Head of caudate nucleus (tissue), 42 donors: ENCODE results near the gene CTNNA1.

ENCODE experiments used
- DNase-seq, 42 donors: peaks; one replicate each; pipeline versions ENCODE4 v3.0.0 to v3.0.0-alpha.2; 2020 to 2021; ENCODE audit warnings: mixed read lengths in 7 of 42
- intact Hi-C: fragments of 100-400 bp; cut with DNase I; formaldehyde crosslinking; loops from one replicate; pipeline ENCODE4 v1.15.0; 2022

Gene CTNNA1

GRCh38 chr5:138873466-138874221, 120.4 kb downstream of the CTNNA1 start:
- DNase-seq: peak in 19 of 42 donors; percentile 14 to 65 (median 34)
- intact Hi-C loops: loop anchor here (10.0 kb wide), 3 partner anchors 51 to 391 kb away; no protein-coding TSS in a partner anchor

GRCh38 chr5:138874241-138874640, 121.0 kb downstream of the CTNNA1 start:
- intact Hi-C loops: loop anchor here (10.0 kb wide), 3 partner anchors 51 to 391 kb away; no protein-coding TSS in a partner anchor
- DNase-seq: peak; percentile 33 to 86 (median 68)

DNA sequence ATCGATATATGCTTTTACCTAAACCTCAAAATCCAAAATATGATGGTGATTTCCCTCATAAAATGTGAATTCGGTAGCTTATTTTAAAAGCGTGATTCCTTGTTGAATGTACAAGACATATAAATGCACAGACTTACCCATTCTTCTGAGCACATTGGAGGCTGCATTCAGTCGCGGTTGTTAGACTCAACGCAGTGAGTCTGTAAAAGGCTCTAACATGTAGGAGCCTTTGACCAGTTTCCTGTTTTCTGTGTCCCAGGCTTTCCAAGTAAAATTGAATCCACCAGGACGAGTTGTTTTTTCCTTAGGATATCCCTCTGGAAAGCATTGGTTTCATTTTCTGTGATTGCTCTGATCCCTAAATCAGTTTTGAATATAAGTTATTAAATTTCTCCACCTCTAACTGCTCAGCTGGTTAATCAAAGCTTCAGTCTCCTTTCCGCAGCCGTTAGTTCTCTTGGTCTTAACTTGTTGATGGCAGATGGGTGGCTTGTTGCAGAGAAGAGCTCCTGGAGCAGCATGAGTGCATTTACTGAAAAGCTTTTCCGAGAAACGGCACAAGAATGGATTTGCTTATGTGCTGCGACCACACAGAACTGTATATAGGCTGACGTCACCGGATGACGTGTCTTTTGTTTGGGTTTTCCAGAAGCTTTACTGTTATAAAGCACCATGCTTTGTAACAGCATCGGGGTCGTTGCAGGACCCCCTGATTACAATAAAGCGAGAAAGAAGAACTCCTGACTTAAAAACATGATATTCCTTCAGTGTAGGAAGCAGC, 121.7 kb downstream of the CTNNA1 start, which contains the start of gene LRRTM2:
Gene LRRTM2, minus strand, starts transcription at position 565 of the 781 bp plus-strand sequence. Its CDS starts 424 bp downstream, at position 141.
- peak; percentile 25 to 93 (median 76) for DNase-seq
- intact Hi-C loops: loop anchor here (10.0 kb wide), 3 partner anchors 50 to 390 kb away; no protein-coding TSS in a partner anchor

DNA sequence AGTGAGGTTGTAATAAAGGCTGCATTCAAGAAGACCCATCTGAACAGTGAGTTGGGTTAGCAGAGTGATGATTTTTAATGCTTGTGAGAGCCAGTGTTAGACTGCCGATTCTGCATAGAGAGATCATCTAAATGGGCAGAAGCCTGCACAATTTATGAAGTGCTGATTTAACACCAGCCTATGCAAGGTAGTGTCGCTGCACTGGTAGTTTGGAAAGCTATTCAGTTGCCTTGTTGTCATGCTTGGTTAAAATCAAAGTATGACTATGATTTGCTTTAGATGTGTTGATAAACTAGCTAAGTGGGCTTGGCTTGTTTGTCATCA, 122.3 kb downstream of the CTNNA1 start:
- peak in 4 of 42 donors; percentile 10 to 25 (median 17) for DNase-seq
- intact Hi-C loops: loop anchor here (10.0 kb wide), 3 partner anchors 49 to 389 kb away; no protein-coding TSS in a partner anchor

DNA sequence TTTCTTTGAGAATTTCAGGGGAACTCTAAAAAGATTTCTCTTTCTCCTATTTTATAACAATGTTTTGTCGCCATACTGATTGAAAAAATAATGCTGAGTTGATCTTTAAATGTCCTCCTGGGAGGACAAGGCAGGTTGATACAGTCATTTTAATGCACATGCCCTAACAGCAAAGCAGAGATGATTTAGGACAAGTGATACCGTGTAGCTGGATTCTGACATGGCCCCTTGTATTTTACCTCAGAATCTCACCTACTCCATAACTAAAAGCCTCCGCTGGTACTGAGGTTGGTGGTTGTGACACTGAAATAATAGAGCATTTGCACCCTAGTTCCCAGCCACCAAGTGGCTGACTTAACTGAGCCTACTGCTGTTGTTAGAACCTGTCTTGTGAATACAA, 122.7 kb downstream of the CTNNA1 start:
- DNase-seq: peak in 5 of 42 donors; percentile 20 to 41 (median 30)
- intact Hi-C loops: loop anchor here (10.0 kb wide), 3 partner anchors 49 to 389 kb away; no protein-coding TSS in a partner anchor

DNA sequence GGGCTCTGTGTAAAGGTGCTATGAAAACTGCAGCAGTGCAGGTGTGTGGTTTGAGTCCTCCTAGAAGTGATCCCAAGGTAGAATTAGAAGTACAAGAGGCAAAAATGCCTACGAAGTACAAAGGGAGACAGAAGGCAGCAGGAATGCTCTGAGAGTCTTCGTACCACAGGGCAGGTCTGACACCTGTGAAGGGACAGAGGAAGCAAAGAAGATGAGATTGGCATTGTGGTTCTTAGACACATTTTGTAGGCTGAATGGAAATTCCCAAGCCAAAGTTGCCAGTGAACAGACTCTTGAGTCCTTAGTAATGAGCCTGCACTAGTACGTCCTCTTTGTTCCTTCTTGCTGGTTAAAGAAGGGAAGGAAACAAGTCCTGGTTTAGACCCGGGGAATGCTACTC, 123.6 kb downstream of the CTNNA1 start:
- no peak for DNase-seq
- intact Hi-C loops: loop anchor here (10.0 kb wide), 3 partner anchors 48 to 388 kb away; no protein-coding TSS in a partner anchor

DNA sequence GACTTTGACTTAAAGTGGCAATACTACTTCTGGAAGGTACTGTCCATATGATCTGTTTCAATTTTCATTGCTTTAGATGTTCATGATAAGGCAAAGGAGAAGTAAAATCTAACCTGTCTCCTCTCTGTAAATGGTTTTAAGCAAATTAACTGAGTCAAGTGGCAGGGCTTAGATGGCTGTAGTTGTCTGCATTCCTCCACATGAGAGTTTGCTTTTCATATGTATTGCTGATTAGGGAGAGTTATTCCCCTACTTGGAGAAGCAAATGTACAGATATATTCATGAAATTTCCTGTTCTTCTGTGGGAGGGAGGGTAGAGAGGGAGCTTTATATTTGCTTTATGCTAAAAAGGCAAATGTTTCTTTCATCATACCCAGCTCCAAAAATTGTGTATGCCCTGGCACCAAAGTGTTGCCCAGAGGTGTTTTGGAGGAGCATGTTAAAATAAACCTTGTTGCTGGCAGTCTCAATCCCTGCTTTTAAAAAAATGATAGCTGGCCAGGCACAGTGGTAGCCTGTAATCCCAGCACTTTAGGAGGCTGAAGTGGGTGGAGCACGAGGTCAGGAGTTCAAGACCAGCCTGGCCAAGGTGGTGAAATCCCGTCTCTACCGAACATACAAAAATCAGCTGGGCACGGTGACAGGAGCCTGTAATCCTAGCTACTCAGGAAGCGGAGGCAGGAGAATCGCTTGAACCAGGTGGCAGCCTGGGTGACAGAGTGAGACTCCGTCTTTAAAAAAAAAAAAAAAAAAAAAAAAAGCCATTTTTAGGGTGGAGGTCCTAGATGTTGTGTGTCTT, 125.4 kb downstream of the CTNNA1 start:
- intact Hi-C loops: loop anchor here (10.0 kb wide), 3 partner anchors 46 to 386 kb away; no protein-coding TSS in a partner anchor

DNA sequence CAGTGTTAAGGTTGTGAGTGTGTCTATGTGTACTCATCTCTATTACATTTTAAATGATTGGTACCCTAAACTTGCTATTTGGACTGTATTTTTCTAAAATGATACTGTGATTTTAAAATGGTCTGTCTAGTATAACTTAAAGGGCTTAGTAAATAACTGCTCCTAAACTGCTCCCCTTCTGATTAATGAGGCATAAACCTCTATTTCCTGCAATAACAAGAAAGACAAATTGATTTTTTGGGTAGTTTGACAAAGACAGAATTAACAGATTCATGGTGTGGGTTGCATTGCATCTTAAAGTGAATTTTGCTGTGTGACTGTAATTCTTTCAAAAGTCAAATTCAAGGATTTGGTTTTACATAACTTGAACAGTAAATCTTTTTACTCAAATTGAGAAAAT, 130.0 kb downstream of the CTNNA1 start:
- intact Hi-C loops: no loop called here
- DNase-seq: no peak

More for the DNA sequence above, 125.4 kb downstream of the CTNNA1 start:
- no peak for DNase-seq

- no peak for DNase-seq
- intact Hi-C loops: no loop called here
These were observed 130.9 kb downstream of the CTNNA1 start for GRCh38 chr5:138884094-138884493.

- no peak for DNase-seq
- intact Hi-C loops: no loop called here
These were observed 131.3 kb downstream of the CTNNA1 start for GRCh38 chr5:138884554-138884953.

DNA sequence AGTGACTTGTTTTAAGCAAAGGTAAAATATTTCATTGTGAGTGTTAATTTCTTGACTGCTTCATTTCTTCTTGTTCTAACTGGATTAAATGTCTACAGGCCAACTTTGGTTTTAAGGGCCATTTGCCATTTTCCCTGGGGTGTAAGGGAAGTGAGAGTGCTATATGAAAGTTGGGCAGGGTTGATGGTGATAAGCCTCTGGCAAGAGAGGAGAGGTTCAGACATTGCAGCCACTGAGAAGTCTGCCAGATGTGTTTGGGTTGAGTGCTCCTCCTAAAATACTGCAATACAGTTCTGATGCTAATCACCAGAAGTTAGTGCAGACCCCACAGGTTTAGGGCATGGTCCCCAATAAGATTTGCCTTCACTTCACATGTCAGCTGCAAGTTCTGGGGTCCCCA, 136.8 kb downstream of the CTNNA1 start:
- DNase-seq: no peak
- intact Hi-C loops: no loop called here

DNA sequence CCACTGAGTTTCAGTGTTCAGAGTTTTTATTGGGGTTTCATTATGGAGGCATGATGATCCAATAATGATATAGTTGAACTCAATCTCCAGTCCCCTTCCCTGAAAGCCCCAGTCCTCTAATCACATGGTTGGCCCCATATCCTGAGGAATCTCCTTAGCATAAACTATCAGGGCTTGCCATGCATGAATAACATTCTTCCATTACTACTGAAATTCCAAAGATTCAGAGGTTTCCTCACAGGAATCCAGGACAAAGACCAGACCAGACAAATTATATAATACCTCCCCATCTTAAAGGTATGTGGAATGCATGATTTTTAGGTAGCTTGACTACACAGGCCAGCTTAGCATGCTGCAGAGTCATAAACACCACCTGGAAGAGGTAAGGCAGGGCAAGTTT, 137.4 kb downstream of the CTNNA1 start:
- intact Hi-C loops: no loop called here
- DNase-seq: no peak

DNA sequence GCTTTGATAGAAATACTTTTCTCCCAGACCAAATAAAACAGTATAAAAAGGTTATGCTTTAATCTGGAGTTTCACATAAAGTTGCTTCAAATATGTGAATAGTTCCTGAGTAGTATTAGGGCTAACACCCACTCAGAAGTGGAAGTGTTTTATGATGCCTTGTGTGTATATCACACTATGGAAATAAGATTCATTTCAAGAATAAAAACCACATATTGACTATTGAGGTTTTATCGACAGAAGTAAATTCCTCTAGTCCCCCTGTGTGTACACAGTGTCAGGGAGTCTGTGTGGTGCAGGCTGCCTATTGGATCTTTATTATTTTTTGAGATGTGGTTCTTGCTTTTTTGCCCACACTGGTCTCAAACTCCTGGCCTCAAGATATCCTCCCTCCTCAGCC, 142.7 kb downstream of the CTNNA1 start:
- DNase-seq: no peak
- intact Hi-C loops: no loop called here

DNA sequence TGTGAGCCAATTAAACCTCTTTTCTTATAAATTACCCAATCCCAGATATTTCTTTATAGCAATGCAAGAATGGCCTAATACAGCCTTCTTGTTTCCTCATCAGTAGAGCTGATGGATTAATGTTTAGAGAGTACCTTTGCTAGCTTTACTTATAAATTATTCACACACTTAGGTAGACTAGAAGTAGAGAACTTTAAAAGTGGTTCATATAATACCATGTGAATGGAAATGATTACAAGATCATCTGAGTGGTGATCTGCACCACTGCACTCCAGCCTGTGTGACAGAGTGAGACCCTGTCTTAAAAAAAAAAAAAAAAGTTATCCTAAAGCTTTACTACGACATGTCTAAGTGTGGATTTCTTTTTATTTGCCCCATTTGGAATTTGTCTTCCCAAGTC, 145.1 kb downstream of the CTNNA1 start:
- DNase-seq: no peak
- intact Hi-C loops: no loop called here

GRCh38 chr5:138898742-138899141, 145.5 kb downstream of the CTNNA1 start:
- intact Hi-C loops: no loop called here

DNA sequence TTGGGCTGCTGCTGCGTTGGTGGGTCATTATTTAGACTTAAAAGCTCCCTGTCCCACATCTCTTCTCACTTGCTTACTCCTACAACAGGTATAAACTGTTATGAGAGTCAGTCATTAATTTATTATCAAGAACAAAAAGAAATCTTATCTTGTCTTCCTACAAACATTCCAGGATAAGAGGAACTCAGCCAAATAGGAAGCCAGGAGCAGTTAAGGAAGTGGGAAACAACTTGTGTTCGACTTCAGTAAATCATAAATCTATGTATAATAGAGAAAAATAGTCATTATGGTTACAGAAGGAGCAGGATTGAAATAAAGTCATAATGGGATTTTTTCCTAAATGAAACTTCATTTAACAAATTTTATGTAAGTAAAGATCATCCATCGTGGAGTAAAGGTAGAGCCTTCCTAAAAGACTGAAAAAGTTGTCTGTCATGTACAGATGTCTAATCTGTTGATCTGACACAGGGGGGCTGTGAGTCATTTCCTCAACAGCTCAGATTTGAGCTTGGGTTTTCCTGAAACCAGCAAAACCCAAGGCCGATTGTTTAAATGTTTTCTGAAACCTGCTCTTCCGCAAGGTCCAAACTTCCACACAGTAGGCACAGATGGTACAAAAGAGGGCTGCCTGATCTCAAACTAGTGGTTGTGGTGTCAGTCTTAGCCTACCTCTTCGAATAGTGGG, 147.2 kb downstream of the CTNNA1 start:
- intact Hi-C loops: no loop called here
- no peak for DNase-seq

More at GRCh38 chr5:138898742-138899141, 145.5 kb downstream of the CTNNA1 start:
- no peak for DNase-seq

DNA sequence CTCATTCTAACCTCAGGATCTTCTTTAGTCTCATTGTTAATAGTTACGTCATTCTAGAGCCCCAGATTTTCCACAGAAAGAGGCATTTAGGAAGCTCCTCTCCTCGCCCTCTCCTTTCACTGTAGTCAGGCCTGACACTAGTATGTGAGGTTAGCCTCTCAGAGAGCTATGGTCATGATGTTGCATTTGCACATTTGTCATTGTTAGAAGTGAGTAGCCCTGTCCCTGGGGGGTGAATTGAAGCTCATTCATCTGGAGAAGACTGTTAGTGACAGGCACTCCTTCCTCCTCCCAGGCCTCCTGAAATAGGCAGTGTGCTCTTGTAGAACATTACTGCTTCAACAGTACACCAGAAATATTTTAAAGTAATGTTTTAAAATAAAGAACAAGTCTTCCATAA, 148.5 kb downstream of the CTNNA1 start:
- intact Hi-C loops: no loop called here
- DNase-seq: peak in 11 of 42 donors; percentile 11 to 54 (median 19)

GRCh38 chr5:138903130-138903775, 150.0 kb downstream of the CTNNA1 start:
- no peak for DNase-seq
- intact Hi-C loops: no loop called here
